GM12865 (cell line): Measurements from ENCODE around the gene SAMM50.

ENCODE experiments used
- DNase-seq: peaks from one replicate; pipeline ENCODE4 v3.0.0; 2010; ENCODE audit warnings: low read depth
- H3K4me3 ChIP-seq: 2 replicates; pipeline ENCODE4 v1.5.1; 2011; ENCODE audit warnings: mild to moderate bottlenecking, low read depth, low read length, control low read depth
- TF ChIP-seq, protein P1 (sequence below): IDR thresholded peaks from 2 replicates; pipeline ENCODE4 v1.5.1; 2011; ENCODE audit warnings: low read length, control low read depth, low read depth, inconsistent platforms; ENCODE audit not compliant: insufficient read depth; ENCODE audit errors: missing control alignments

SAMM50 gene

DNA sequence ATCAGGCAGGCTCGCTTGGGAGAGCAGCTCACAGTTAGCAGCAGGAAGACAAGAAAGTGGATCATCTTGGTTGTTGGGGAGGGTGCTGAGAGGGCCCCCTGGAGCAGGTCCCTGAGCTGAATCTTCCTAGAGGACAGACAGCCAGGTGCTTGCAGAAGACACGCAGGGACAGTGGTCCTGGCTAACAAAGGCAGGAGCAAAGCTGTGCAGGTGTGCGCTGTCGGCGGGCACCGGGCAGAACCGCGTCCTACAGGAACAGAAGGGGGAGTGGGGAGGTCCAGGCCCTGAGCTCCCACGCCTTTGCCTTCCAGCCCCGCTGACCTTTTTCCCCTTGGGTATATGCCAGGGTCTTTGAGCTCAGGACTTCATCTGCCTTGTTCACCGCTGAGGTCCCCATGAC lies 38.8 kb downstream of the SAMM50 start:
- TF ChIP-seq, protein P1, sequence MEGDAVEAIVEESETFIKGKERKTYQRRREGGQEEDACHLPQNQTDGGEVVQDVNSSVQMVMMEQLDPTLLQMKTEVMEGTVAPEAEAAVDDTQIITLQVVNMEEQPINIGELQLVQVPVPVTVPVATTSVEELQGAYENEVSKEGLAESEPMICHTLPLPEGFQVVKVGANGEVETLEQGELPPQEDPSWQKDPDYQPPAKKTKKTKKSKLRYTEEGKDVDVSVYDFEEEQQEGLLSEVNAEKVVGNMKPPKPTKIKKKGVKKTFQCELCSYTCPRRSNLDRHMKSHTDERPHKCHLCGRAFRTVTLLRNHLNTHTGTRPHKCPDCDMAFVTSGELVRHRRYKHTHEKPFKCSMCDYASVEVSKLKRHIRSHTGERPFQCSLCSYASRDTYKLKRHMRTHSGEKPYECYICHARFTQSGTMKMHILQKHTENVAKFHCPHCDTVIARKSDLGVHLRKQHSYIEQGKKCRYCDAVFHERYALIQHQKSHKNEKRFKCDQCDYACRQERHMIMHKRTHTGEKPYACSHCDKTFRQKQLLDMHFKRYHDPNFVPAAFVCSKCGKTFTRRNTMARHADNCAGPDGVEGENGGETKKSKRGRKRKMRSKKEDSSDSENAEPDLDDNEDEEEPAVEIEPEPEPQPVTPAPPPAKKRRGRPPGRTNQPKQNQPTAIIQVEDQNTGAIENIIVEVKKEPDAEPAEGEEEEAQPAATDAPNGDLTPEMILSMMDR: no peak

DNA sequence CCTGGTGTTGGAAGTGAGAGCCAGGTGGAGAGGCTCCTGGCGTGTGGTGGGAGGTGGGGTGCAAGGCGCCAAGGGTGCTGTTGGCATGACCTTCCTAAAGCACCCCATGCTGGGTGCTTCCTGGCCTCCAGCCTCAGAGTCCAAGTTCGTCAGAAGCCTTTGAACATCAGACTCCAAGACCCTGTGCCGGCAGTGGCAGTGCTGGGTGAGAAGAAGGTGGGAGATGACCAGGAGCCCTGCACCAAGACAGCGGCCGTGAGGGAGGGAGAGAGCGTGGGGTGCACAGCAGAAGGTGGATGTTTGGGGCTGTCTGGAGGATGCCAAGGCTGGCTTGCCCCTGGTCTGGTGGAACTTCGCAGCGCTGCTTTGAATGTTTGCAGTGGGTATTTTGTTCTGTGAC lies 39.2 kb downstream of the SAMM50 start:
- DNase-seq: no peak
- H3K4me3 ChIP-seq: no peak overlapping the region
- TF ChIP-seq, protein P1: no peak

More for the DNA sequence above, 38.8 kb downstream of the SAMM50 start:
- no peak overlapping the region for H3K4me3 ChIP-seq
- no peak for DNase-seq

DNA sequence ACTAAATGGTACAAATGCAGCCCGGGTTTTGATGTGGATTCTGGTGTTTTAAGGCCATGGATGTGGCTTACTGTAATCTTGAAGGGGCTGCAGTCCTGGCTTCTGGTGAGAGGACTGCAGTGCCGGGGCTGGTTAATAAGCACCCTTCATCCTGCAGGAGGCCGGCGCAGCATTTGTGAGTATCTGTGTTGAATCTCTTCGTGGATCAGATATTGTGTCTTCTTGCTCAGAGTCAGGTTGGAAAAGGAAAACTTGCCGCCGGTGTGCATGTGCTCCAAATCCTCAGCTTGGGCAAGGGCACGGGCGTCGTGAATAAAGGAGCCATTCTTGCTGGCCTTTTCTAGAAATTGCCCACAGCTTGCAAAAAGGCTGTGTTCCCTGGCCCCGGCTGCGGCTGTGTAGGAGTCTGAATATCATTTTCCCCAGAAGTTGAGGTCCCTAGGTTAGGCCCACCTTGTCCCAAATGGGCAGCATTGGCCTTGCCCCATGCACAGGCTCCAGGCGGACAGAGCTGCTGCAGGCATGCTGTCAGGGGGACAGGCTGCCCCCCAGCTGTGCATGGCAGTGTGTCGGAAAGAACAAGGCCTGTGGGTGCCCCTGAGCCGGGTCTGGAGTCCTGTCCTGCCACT lies 39.9 kb downstream of the SAMM50 start:
- peak overlapping the region; percentile 61 for H3K4me3 ChIP-seq
- TF ChIP-seq, protein P1: no peak
- DNase-seq: no peak

DNA sequence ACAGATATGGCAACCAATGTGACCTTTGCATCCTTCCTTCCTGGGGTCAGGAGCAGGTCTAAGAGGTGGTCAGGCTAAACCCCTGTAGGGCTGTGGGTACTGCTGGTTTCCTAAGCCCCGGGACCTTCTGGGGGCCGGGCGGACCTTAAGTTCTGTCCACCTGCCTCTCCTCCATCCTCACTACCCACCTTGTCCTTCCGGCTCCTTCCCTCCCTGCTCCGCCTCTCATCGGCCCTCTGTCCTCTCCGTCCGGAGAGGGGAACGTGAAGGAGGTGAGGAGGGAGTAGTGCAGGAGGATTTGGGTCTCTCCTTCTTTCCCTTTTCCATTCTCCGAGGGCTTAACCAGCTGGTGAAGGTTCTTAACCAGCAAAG lies 40.5 kb downstream of the SAMM50 start:
- TF ChIP-seq, protein P1: no peak
- no peak for DNase-seq
- peak overlapping the region; percentile 61 for H3K4me3 ChIP-seq

DNA sequence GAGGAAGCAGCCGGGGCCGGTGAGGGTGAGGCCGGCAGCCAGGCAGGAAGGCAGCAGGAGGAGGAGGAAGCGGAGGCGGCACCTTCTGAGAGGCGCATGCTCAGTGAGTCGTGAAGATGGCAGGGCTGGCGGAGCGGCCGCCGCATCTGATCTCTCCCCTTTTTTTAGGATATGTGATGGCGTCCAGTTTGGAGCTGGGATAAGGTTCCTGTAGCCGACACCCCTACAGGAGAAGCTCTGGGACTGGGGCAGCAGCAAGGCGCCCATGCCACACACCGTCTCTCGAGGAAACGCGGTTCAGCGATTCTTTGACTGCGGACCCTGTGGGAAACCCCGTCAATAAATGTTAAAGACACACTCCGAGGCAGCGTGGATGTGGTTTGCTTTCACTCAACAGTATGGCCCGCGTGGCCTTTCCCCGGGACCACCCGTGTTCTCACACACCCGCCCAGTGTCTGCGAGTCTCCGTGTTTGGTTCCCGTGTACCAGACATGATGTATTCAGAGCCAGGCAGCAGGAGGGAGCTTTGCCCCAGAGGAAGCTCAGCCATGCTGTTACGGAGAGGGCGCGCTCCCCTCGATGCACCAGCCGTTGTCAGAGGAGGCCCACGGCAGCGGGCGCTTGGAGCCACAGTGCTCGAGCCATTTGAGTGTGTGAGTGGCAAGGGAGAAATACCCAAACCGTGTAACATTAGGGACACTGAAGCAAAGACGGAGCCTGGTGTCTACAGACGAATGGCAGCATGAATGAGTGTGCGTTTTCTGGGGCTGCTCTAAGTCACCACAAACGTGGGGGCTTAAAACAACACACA lies 41.1 kb downstream of the SAMM50 start:
- H3K4me3 ChIP-seq: peak overlapping the region; percentile 61
- TF ChIP-seq, protein P1: no peak
- DNase-seq: peak; percentile 84

DNA sequence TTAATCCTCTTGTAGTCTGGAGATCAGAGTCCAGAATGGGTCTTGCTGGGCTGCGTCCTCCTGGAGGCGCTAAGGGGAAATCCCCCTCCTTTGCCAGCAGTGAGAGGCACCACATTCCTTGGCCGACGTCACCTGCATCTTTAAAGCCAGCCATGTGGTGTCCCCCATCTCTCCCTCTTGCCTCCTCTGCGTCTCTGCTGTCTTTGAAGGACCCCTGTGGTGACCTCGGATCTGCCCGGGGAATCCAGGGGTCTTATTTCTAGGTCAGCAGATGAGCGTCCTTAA lies 41.7 kb downstream of the SAMM50 start:
- TF ChIP-seq, protein P1: no peak
- H3K4me3 ChIP-seq: no peak overlapping the region
- DNase-seq: no peak
